NCI-H2029 treated with DMSO at 0.1 percent for 48 hours (cell line): ENCODE data around the gene ATP6V1F.
A peak's percentile ranks its signal among the peaks of the same experiment; 100 is the strongest.

Experiments used
- DNase-seq: peaks from one replicate; lab custom pipeline; 2025; lab: John Stamatoyannopoulos, UW

Gene ATP6V1F

GRCh38 chr7:128882134-128882533 lies 19.5 kb downstream of the ATP6V1F start:
- no peak for DNase-seq

- DNase-seq, result peak; percentile 16
Measured at GRCh38 chr7:128883622-128884448, 21.2 kb downstream of the ATP6V1F start.

- DNase-seq, result no peak
Measured at GRCh38 chr7:128884561-128885369, 22.1 kb downstream of the ATP6V1F start.

GRCh38 chr7:128885370-128886187 lies 22.9 kb downstream of the ATP6V1F start:
- DNase-seq, result no peak

- DNase-seq, result no peak
Measured at GRCh38 chr7:128886391-128887168, 23.9 kb downstream of the ATP6V1F start.

- no peak for DNase-seq
Measured at GRCh38 chr7:128887169-128888038, 24.7 kb downstream of the ATP6V1F start.

GRCh38 chr7:128888039-128888755 lies 25.5 kb downstream of the ATP6V1F start:
- no peak for DNase-seq

- DNase-seq, result no peak
Measured at GRCh38 chr7:128888756-128889095, 26.1 kb downstream of the ATP6V1F start.

- DNase-seq, result no peak
Measured at GRCh38 chr7:128889121-128889520, 26.5 kb downstream of the ATP6V1F start.

- DNase-seq, result no peak
Measured at GRCh38 chr7:128890306-128891109, 27.9 kb downstream of the ATP6V1F start.

- DNase-seq, result no peak
Measured at GRCh38 chr7:128891110-128891941, 28.7 kb downstream of the ATP6V1F start.

GRCh38 chr7:128891942-128892269 lies 29.2 kb downstream of the ATP6V1F start:
- DNase-seq, result no peak

GRCh38 chr7:128892521-128893250 lies 30.0 kb downstream of the ATP6V1F start:
- no peak for DNase-seq

- DNase-seq, result no peak
Measured at GRCh38 chr7:128893251-128894100, 30.8 kb downstream of the ATP6V1F start.

- DNase-seq, result no peak
Measured at GRCh38 chr7:128894101-128894440, 31.4 kb downstream of the ATP6V1F start.

GRCh38 chr7:128895320-128895719 lies 32.7 kb downstream of the ATP6V1F start:
- DNase-seq, result no peak

- DNase-seq, result no peak
Measured at GRCh38 chr7:128899392-128899791, 36.7 kb downstream of the ATP6V1F start.
